Measurements from ENCODE around the gene UGT1A8. TPM values are rescaled to one million over a fixed set of nuclear protein-coding genes. Genes with fewer than 3 reads are reported as not detected.
"Not testable (repeated sequence)": the region's sequence is repeated elsewhere in the genome, so short reads cannot be mapped to it uniquely, and the experiment has no call there.

Gene UGT1A8
- total RNA-seq, 2 experiments from 2014 or later, result not detected

DNA sequence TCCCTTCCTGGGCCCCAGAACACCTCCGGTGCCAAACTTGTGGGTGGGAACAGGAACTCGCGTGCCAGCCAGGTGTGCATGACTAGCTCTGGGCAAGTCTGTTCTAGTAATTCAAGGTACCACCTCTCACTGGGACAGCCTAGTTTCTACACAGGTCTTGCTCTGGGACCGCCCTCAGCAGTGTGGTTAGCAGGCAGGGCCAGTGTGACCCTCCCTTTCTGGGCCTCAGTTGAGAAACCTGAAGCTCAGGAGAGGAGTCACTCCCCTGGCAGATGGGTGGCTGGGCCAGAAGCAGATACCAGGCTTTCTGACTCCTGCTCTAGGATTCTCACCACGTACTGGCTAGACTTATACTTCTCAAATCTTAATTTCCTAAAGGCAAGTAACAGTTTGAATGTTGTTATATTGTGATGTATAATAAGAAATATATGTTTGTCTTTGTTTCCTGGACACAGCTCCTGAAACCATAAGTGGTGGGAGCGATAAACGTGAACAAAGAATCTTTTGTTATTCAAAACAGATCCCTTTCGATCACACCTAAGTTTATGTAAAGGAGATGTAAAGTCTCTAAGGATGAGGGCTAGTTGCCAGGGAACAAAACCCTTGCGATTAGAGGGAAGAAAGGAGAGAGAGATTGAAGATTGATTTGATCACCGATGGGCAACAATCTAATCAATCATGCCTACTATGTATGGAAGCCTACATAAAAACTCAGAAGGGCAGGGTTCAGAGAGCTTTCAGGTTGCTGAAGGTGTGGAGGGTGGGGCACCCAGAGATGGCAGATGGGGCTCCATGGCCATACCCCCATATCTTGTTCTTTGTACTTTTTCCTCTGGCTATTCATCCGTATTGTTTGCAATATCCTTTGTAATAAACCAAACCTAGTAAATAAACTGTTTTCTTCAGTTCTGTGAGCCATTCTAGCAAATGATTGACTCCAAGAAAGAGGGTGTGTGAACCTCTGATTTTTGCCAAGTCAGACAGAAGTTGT lies 74.3 kb downstream of the UGT1A8 start:
- no peak for DNase-seq
- H3K27ac Mint-ChIP-seq, result no peak overlapping the region
- POLR2A ChIA-PET, result no interaction called here
- ATAC-seq, result no peak
- no peaks in the 10 kb centered on the region for H3K9me3 Mint-ChIP-seq (ENCODE audit: insufficient read depth)
- CTCF ChIA-PET, result no interaction called here
- peaks cover 20% of the 10 kb centered on the region for H3K27me3 Mint-ChIP-seq (ENCODE audit: low read depth)
- H3K4me3 Mint-ChIP-seq, result no peak overlapping the region
- no peaks in the 10 kb centered on the region for H3K36me3 Mint-ChIP-seq (ENCODE audit: low read depth)
- no peaks in the 10 kb centered on the region for H3K4me1 Mint-ChIP-seq (ENCODE audit: low read depth)

DNA sequence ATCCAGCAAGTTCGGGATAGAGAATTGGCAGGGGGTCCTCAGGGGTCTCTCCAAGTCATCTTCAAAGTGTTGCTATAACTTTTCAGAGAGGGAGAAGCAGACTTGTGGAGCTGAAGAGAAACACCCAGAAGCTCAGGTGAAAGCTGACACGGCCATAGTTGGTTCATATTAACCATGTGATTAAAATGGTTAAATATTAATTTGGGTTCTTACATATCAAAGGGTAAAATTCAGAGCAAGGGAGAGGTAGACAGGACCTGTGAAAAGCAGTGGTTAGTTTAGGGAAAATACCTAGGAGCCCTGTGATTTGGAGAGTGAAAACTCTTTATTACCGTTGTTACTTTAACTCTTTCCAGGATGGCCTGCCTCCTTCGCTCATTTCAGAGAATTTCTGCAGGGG lies 75.2 kb downstream of the UGT1A8 start, which contains the start of gene UGT1A6:
UGT1A6 (plus strand) TSS at position 243 of the 400 bp plus-strand sequence; CDS start at position 358, 115 bp downstream.
- no peak within 1 kb of the TSS for H3K27ac Mint-ChIP-seq
- ATAC-seq, result no peak
- ChIA-PET CTCF (no interaction called here), POLR2A (no interaction called here)
- no peaks in the 10 kb centered on the region for H3K9me3 Mint-ChIP-seq (ENCODE audit: insufficient read depth)
- no peaks in the 10 kb centered on the region for H3K36me3 Mint-ChIP-seq (ENCODE audit: low read depth)
- DNase-seq, result no peak
- no peak within 1 kb of the TSS for H3K4me3 Mint-ChIP-seq
- no peaks in the 10 kb centered on the region for H3K4me1 Mint-ChIP-seq (ENCODE audit: low read depth)
- peaks cover 28% of the 10 kb centered on the region for H3K27me3 Mint-ChIP-seq (ENCODE audit: low read depth)

DNA sequence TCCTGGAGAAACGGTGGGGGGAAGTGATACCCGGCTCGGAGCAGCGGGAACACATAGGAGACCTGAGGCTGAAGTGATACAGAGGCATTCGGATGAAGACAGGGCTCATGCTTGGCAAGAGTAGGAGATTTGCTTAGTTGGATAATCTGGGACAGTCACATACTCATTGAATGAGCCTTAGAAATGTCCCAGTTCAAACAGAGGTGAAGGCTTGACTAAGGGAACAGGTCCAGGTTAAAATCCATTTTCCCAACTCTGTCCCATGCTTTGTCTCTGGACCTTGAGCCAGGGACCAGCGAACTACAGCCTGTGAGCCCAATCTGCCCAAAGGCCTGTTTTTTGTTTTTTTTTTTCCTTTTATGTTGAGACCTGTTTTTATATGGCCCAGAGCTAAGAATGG lies 76.5 kb downstream of the UGT1A8 start:
- H3K4me1 Mint-ChIP-seq (ENCODE audit: low read depth), result no peaks in the 10 kb centered on the region
- DNase-seq (no peak), ATAC-seq (no peak)
- CTCF ChIA-PET, result no interaction called here
- POLR2A ChIA-PET, result no interaction called here
- H3K27ac Mint-ChIP-seq, result no peak overlapping the region
- no peak overlapping the region for H3K4me3 Mint-ChIP-seq
- H3K27me3 Mint-ChIP-seq (ENCODE audit: low read depth), result peaks cover 29% of the 10 kb centered on the region
- no peaks in the 10 kb centered on the region for H3K9me3 Mint-ChIP-seq (ENCODE audit: insufficient read depth)
- no peaks in the 10 kb centered on the region for H3K36me3 Mint-ChIP-seq (ENCODE audit: low read depth)

DNA sequence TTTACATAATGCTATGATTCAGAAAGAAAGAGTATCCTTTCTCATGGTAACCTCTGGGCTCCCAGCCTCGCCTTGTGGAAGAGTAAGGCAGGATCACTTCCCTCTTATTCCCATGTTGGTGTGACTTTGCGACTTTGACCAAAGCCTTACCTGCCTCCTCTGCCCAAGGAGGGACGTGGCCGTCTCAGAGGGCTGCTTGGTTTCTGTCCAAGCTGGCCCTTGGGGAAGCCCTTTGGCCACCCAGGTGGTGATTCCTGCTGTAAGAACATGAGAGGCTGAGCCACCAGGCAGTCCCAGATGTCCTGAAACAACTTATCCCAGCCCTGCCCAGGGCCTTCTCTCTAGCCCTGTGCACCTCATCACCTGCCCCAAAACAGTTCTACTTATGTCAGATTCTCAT lies 81.3 kb downstream of the UGT1A8 start:
- ATAC-seq, result no peak
- H3K4me3 Mint-ChIP-seq, result no peak overlapping the region
- no peak overlapping the region for H3K27ac Mint-ChIP-seq
- no peaks in the 10 kb centered on the region for H3K4me1 Mint-ChIP-seq (ENCODE audit: low read depth)
- no peaks in the 10 kb centered on the region for H3K9me3 Mint-ChIP-seq (ENCODE audit: insufficient read depth)
- peaks cover 33% of the 10 kb centered on the region for H3K27me3 Mint-ChIP-seq (ENCODE audit: low read depth)
- H3K36me3 Mint-ChIP-seq (ENCODE audit: low read depth), result no peaks in the 10 kb centered on the region
- CTCF ChIA-PET, result no interaction called here
- no peak for DNase-seq
- POLR2A ChIA-PET, result no interaction called here

DNA sequence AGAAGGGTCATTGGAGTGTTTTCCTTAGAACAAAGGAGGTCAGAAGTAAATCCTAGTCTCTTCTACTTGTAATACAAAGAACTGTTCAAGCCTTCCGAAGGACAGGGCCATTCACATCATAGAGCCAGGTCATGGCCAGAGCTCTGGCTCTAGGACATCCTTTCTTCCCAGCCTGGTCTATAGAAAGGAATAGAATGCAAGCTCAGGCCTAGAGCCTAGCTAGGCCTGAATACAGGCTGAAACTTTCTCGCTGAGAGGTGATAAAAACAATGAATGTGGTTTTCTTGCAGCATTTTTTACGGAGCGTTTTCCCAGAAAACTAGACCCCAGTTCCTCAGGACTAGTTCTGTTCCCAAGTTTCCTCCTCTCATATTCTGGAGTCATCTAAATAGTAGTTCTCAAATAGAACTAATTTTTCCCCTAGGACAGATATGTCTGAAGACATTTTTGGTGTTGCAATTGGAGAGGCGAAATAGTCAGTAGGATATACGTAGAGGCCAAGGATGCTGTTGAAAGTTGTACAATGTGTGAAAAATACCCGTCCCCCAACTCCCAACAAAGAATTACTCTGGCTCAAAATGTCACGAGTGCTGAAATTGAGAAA lies 82.1 kb downstream of the UGT1A8 start:
- Mint-ChIP-seq H3K9me3 (ENCODE audit: insufficient read depth) (no peaks in the 10 kb centered on the region), H3K27ac (no peak overlapping the region), H3K4me3 (no peak overlapping the region), H3K4me1 (ENCODE audit: low read depth) (no peaks in the 10 kb centered on the region), H3K36me3 (ENCODE audit: low read depth) (no peaks in the 10 kb centered on the region), H3K27me3 (ENCODE audit: low read depth) (peaks cover 34% of the 10 kb centered on the region)
- DNase-seq (no peak), ATAC-seq (no peak)
- ChIA-PET CTCF (no interaction called here), POLR2A (no interaction called here)

DNA sequence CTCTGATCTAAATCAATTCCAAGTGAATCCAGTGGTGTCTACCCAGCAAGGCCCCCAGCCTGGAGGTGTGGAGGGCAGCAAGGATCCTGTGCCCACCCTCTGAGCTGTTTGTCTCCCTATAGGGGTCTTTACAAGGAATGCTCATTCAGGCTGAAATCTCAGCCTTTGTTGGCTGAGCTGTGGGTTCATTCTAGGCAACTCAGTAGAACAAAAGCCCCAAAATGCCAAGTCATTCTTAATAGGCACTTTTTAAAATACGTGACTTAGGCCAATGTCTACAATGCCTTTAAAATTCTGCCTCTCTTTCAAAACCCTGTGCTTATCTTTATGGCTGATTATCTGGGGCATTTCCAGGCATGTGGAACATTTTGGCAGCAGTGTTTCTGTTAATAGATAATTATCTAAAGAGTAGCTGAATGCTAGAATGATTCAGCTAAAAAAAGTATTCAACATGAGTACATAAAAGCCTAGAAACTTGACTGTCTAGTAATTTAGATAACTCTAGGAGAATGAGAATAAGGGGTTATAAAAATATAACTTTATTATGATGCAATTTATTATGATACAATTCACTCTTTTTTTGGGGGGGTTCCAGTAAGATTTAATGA lies 82.7 kb downstream of the UGT1A8 start:
- H3K4me3 Mint-ChIP-seq, result no peak overlapping the region
- H3K4me1 Mint-ChIP-seq (ENCODE audit: low read depth), result no peaks in the 10 kb centered on the region
- DNase-seq (no peak), ATAC-seq (no peak)
- H3K27ac Mint-ChIP-seq, result no peak overlapping the region
- POLR2A ChIA-PET, result no interaction called here
- H3K9me3 Mint-ChIP-seq (ENCODE audit: insufficient read depth), result no peaks in the 10 kb centered on the region
- H3K36me3 Mint-ChIP-seq (ENCODE audit: low read depth), result no peaks in the 10 kb centered on the region
- peaks cover 34% of the 10 kb centered on the region for H3K27me3 Mint-ChIP-seq (ENCODE audit: low read depth)
- CTCF ChIA-PET, result no interaction called here

DNA sequence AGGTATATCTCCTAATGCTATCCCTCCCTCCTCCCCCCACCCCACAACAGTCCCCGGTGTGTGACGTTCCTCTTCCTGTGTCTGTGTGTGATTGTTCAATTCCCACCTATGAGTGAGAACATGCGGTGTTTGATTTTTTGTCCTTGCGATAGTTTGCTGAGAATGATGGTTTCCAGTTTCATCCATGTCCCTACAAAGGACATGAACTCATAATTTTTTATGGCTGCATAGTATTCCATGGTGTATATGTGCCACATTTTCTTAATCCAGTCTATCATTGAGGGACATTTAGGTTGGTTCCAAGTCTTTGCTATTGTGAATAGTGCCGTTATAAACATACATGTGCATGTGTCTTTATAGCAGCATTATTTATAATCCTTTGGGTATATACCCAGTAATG lies 83.4 kb downstream of the UGT1A8 start:
- DNase-seq; H3K4me3 Mint-ChIP-seq; H3K9me3 Mint-ChIP-seq (ENCODE audit: insufficient read depth); ATAC-seq; CTCF ChIA-PET; H3K27ac Mint-ChIP-seq; H3K4me1 Mint-ChIP-seq (ENCODE audit: low read depth); POLR2A ChIA-PET; H3K36me3 Mint-ChIP-seq (ENCODE audit: low read depth): not testable (repeated sequence)
- peaks cover 30% of the 10 kb centered on the region for H3K27me3 Mint-ChIP-seq (ENCODE audit: low read depth)

DNA sequence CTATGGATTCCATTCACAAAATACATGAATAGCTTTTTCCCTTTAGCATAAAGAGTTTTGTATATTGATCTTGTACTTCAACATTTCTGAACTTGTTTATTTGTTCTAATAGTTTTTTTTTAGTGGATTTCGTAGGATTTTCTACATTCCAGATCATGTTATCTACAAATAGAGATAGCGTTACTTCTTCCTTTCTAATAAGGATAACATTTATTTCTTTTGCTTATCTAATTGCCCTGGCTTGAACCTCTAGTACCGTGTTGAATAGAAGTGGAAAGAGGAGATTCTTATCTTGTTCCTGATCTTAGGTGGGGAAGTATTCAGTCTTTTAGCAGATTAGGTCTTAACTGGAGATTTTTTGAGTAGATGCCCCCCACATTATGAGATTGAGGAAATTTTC lies 84.8 kb downstream of the UGT1A8 start:
- ATAC-seq, result no peak
- H3K4me1 Mint-ChIP-seq (ENCODE audit: low read depth), result no peaks in the 10 kb centered on the region
- ChIA-PET POLR2A (no interaction called here), CTCF (no interaction called here)
- H3K4me3 Mint-ChIP-seq, result no peak overlapping the region
- H3K27ac Mint-ChIP-seq, result no peak overlapping the region
- H3K27me3 Mint-ChIP-seq (ENCODE audit: low read depth), result peaks cover 26% of the 10 kb centered on the region
- DNase-seq, result no peak
- H3K36me3 Mint-ChIP-seq (ENCODE audit: low read depth), result no peaks in the 10 kb centered on the region
- no peaks in the 10 kb centered on the region for H3K9me3 Mint-ChIP-seq (ENCODE audit: insufficient read depth)

DNA sequence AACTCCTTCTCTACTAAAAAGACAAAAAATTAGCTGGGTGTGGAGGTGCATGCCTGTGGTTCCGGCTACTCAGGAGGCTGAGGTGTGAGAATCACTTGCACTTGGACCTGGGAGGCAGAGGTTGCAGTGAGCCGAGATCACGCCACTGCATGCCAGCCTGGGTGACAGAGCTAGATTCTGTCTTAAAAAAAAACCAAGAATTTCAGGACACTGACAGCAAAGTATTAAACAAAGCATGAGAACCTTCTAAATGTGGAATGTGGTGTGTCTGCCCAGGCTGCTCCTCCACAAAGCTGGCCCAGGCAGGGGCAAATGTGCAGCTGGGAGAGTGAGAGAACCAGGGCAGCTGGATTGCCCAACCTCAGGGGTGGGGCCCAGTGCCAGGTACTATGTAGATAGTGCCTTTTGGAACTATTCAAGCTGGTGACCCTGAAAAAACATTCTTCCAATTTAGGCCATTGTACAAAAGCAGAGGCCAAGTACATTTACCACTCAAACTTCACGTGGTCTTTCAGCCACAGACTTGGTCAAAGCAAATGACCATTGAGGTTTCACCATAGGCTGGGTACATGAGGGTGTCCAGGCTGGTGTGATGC lies 88.6 kb downstream of the UGT1A8 start:
- DNase-seq (no peak), ATAC-seq (no peak)
- H3K27me3 Mint-ChIP-seq (ENCODE audit: low read depth), result peaks cover 22% of the 10 kb centered on the region
- H3K4me3 Mint-ChIP-seq, result no peak overlapping the region
- H3K9me3 Mint-ChIP-seq (ENCODE audit: insufficient read depth), result no peaks in the 10 kb centered on the region
- no peaks in the 10 kb centered on the region for H3K4me1 Mint-ChIP-seq (ENCODE audit: low read depth)
- no peaks in the 10 kb centered on the region for H3K36me3 Mint-ChIP-seq (ENCODE audit: low read depth)
- CTCF ChIA-PET, result no interaction called here
- no peak overlapping the region for H3K27ac Mint-ChIP-seq
- POLR2A ChIA-PET, result no interaction called here

DNA sequence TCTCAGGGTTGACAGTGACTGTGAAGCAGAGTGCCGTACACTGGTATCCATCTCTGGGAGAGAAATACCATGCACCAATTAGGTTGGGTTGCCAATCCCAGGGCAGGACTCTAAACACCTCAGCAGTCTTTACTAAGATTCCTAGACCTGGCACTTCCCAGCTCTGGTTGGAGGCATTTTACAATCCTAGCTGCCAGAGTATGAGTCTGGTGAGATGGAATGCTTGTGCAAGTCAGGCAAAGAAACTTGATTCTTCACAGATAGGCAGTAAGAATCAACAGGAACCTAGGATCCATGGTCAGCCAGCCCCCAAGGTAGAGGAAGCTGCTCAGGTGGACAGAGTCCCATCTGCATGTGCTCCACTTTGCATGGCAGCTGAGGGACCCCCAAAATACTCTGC lies 89.3 kb downstream of the UGT1A8 start:
- ChIA-PET POLR2A (no interaction called here), CTCF (no interaction called here)
- no peaks in the 10 kb centered on the region for H3K9me3 Mint-ChIP-seq (ENCODE audit: insufficient read depth)
- no peaks in the 10 kb centered on the region for H3K36me3 Mint-ChIP-seq (ENCODE audit: low read depth)
- H3K27me3 Mint-ChIP-seq (ENCODE audit: low read depth), result peaks cover 21% of the 10 kb centered on the region
- no peak overlapping the region for H3K4me3 Mint-ChIP-seq
- no peak overlapping the region for H3K27ac Mint-ChIP-seq
- H3K4me1 Mint-ChIP-seq (ENCODE audit: low read depth), result peaks cover 2% of the 10 kb centered on the region
- ATAC-seq, result no peak
- DNase-seq, result no peak

DNA sequence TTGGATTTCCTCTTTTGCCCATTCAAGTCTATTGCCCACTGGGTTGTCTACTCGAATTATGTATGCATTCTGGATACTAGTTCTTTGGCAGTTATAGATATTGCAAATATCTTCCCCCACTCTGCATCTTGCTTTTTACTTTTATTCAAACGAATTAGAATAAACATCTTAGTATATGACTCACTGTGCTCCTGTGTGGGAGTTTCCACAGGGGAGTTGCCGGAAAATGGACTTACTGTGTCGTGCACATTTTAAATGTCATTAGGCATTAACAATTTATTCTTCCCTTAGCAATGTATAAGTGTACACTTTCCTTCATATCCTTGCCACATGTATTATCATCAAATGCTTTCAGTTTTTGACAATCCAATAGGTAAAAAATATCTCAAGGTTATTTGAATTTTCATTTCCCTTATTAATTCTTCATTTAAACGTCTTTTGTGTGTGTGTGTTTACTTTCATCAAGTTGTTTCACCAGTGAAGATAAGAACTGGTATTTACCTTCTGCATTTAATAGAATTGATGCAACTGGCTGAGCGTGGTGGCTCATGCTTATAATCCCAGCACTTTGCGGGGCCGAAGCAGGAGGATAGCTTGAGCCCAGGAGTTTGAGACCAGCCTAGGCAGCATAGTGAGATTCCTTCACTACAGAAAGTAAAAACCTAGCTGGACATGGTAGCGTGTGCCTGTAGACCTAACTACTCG lies 90.7 kb downstream of the UGT1A8 start:
- no peaks in the 10 kb centered on the region for H3K9me3 Mint-ChIP-seq (ENCODE audit: insufficient read depth)
- peaks cover 5% of the 10 kb centered on the region for H3K4me1 Mint-ChIP-seq (ENCODE audit: low read depth)
- ATAC-seq, result no peak
- no peaks in the 10 kb centered on the region for H3K36me3 Mint-ChIP-seq (ENCODE audit: low read depth)
- ChIA-PET POLR2A (no interaction called here), CTCF (no interaction called here)
- no peak overlapping the region for H3K27ac Mint-ChIP-seq
- peaks cover 12% of the 10 kb centered on the region for H3K27me3 Mint-ChIP-seq (ENCODE audit: low read depth)
- DNase-seq, result no peak
- H3K4me3 Mint-ChIP-seq, result no peak overlapping the region

DNA sequence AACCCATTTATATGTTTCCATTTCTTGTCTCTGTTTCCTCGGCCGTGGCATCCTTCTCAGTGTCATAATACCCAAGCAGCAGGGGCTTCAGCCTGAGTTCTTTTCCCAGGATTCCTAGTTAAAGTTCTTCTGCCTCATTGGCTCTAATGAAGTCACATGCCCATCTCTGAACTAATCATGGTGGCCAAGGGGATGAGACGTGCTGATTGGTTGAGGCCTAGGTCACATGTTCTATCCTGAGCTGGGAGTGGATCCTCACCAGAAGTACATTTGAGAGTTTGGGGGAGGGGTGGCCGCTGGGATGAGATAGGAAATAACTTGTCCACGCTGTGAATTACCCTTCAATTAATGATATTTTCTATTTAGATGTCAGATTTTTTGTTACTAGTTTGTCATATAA lies 91.5 kb downstream of the UGT1A8 start:
- DNase-seq (no peak), ATAC-seq (no peak)
- POLR2A ChIA-PET, result no interaction called here
- H3K4me3 Mint-ChIP-seq, result no peak overlapping the region
- no peaks in the 10 kb centered on the region for H3K36me3 Mint-ChIP-seq (ENCODE audit: low read depth)
- peaks cover 11% of the 10 kb centered on the region for H3K27me3 Mint-ChIP-seq (ENCODE audit: low read depth)
- no peak overlapping the region for H3K27ac Mint-ChIP-seq
- CTCF ChIA-PET, result no interaction called here
- no peaks in the 10 kb centered on the region for H3K9me3 Mint-ChIP-seq (ENCODE audit: insufficient read depth)
- H3K4me1 Mint-ChIP-seq (ENCODE audit: low read depth), result peaks cover 11% of the 10 kb centered on the region
